ENCODE data around the gene L3MBTL2.
"Not testable (repeated sequence)": the region's sequence is repeated elsewhere in the genome, so short reads cannot be mapped to it uniquely, and the experiment has no call there.

Gene L3MBTL2

GRCh38 chr22:41175546-41175945 lies 29.6 kb upstream of the L3MBTL2 start:
- TF ChIP-seq, protein P1, sequence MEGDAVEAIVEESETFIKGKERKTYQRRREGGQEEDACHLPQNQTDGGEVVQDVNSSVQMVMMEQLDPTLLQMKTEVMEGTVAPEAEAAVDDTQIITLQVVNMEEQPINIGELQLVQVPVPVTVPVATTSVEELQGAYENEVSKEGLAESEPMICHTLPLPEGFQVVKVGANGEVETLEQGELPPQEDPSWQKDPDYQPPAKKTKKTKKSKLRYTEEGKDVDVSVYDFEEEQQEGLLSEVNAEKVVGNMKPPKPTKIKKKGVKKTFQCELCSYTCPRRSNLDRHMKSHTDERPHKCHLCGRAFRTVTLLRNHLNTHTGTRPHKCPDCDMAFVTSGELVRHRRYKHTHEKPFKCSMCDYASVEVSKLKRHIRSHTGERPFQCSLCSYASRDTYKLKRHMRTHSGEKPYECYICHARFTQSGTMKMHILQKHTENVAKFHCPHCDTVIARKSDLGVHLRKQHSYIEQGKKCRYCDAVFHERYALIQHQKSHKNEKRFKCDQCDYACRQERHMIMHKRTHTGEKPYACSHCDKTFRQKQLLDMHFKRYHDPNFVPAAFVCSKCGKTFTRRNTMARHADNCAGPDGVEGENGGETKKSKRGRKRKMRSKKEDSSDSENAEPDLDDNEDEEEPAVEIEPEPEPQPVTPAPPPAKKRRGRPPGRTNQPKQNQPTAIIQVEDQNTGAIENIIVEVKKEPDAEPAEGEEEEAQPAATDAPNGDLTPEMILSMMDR (conservative IDR thresholded peaks at IDR 0.05; ENCODE audit: low read depth, low read length), result no peak
- no peak overlapping the region for H3K9ac ChIP-seq
- H3K36me3 ChIP-seq (ENCODE audit: insufficient read depth), result peaks cover 36% of the 10 kb centered on the region; the same call in 1 of the 2 replicates
- no peak overlapping the region for H2AFZ ChIP-seq (ENCODE audit: low read depth)
- H3K4me2 ChIP-seq, result no peak overlapping the region
- no peaks in the 10 kb centered on the region for H3K27me3 ChIP-seq (ENCODE audit: insufficient read depth, low read depth)
- no peak overlapping the region for H3K27ac ChIP-seq
- H3K4me3 ChIP-seq (IDR thresholded peaks at IDR 0.05; ENCODE audit: insufficient read depth, low read depth, low read length), result no peak overlapping the region
- no peaks in the 10 kb centered on the region for H3K4me1 ChIP-seq (ENCODE audit: low read depth, poor library complexity, severe bottlenecking)
- H3K79me2 ChIP-seq (ENCODE audit: insufficient read depth, low read depth), result no peaks in the 10 kb centered on the region
- H4K20me1 ChIP-seq (ENCODE audit: insufficient read depth), result no peaks in the 10 kb centered on the region

DNA sequence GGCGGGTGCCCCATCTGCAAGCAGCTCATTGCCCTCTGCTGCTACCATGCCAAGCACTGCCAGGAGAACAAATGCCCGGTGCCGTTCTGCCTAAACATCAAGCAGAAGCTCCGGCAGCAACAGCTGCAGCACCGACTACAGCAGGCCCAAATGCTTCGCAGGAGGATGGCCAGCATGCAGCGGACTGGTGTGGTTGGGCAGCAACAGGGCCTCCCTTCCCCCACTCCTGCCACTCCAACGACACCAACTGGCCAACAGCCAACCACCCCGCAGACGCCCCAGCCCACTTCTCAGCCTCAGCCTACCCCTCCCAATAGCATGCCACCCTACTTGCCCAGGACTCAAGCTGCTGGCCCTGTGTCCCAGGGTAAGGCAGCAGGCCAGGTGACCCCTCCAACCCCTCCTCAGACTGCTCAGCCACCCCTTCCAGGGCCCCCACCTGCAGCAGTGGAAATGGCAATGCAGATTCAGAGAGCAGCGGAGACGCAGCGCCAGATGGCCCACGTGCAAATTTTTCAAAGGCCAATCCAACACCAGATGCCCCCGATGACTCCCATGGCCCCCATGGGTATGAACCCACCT lies 28.0 kb upstream of the L3MBTL2 start:
- H3K27ac ChIP-seq, result no peak overlapping the region
- H3K4me3 ChIP-seq (IDR thresholded peaks at IDR 0.05; ENCODE audit: insufficient read depth, low read depth, low read length), result no peak overlapping the region
- H3K27me3 ChIP-seq (ENCODE audit: insufficient read depth, low read depth), result no peaks in the 10 kb centered on the region
- H3K4me1 ChIP-seq (ENCODE audit: low read depth, poor library complexity, severe bottlenecking), result no peaks in the 10 kb centered on the region
- H4K20me1 ChIP-seq (ENCODE audit: insufficient read depth), result no peaks in the 10 kb centered on the region
- H3K9ac ChIP-seq, result no peak overlapping the region
- H3K36me3 ChIP-seq (ENCODE audit: insufficient read depth), result peaks cover 36% of the 10 kb centered on the region; the same call in 1 of the 2 replicates
- no peak overlapping the region for H2AFZ ChIP-seq (ENCODE audit: low read depth)
- H3K4me2 ChIP-seq, result no peak overlapping the region
- H3K79me2 ChIP-seq (ENCODE audit: insufficient read depth, low read depth), result no peaks in the 10 kb centered on the region
- TF ChIP-seq, protein P1 (conservative IDR thresholded peaks at IDR 0.05; ENCODE audit: low read depth, low read length), result no peak

DNA sequence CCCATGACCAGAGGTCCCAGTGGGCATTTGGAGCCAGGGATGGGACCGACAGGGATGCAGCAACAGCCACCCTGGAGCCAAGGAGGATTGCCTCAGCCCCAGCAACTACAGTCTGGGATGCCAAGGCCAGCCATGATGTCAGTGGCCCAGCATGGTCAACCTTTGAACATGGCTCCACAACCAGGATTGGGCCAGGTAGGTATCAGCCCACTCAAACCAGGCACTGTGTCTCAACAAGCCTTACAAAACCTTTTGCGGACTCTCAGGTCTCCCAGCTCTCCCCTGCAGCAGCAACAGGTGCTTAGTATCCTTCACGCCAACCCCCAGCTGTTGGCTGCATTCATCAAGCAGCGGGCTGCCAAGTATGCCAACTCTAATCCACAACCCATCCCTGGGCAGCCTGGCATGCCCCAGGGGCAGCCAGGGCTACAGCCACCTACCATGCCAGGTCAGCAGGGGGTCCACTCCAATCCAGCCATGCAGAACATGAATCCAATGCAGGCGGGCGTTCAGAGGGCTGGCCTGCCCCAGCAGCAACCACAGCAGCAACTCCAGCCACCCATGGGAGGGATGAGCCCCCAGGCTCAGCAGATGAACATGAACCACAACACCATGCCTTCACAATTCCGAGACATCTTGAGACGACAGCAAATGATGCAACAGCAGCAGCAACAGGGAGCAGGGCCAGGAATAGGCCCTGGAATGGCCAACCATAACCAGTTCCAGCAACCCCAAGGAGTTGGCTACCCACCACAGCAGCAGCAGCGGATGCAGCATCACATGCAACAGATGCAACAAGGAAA lies 27.3 kb upstream of the L3MBTL2 start:
- H3K36me3 ChIP-seq (ENCODE audit: insufficient read depth), result peaks cover 36% of the 10 kb centered on the region; the same call in 1 of the 2 replicates
- no peaks in the 10 kb centered on the region for H3K4me1 ChIP-seq (ENCODE audit: low read depth, poor library complexity, severe bottlenecking)

GRCh38 chr22:41178425-41178975 lies 26.6 kb upstream of the L3MBTL2 start:
- Histone ChIP-seq H3K4me1 (ENCODE audit: low read depth, poor library complexity, severe bottlenecking) (no peaks in the 10 kb centered on the region), H3K4me3 (IDR thresholded peaks at IDR 0.05; ENCODE audit: insufficient read depth, low read depth, low read length) (no peak overlapping the region), H2AFZ (ENCODE audit: low read depth) (no peak overlapping the region), H3K27ac (no peak overlapping the region), H3K9ac (no peak overlapping the region), H3K27me3 (ENCODE audit: insufficient read depth, low read depth) (no peaks in the 10 kb centered on the region), H3K36me3 (ENCODE audit: insufficient read depth) (peaks cover 29% of the 10 kb centered on the region; the same call in 1 of the 2 replicates), H3K79me2 (ENCODE audit: insufficient read depth, low read depth) (no peaks in the 10 kb centered on the region), H3K4me2 (no peak overlapping the region), H4K20me1 (ENCODE audit: insufficient read depth) (no peaks in the 10 kb centered on the region)
- TF ChIP-seq, protein P1 (conservative IDR thresholded peaks at IDR 0.05; ENCODE audit: low read depth, low read length), result no peak

More for the DNA sequence above, 27.3 kb upstream of the L3MBTL2 start:
- Histone ChIP-seq H3K4me3 (IDR thresholded peaks at IDR 0.05; ENCODE audit: insufficient read depth, low read depth, low read length) (no peak overlapping the region), H3K4me2 (no peak overlapping the region), H2AFZ (ENCODE audit: low read depth) (no peak overlapping the region), H3K27me3 (ENCODE audit: insufficient read depth, low read depth) (no peaks in the 10 kb centered on the region), H3K27ac (no peak overlapping the region), H4K20me1 (ENCODE audit: insufficient read depth) (no peaks in the 10 kb centered on the region), H3K9ac (no peak overlapping the region), H3K79me2 (ENCODE audit: insufficient read depth, low read depth) (no peaks in the 10 kb centered on the region)
- TF ChIP-seq, protein P1 (conservative IDR thresholded peaks at IDR 0.05; ENCODE audit: low read depth, low read length), result no peak

DNA sequence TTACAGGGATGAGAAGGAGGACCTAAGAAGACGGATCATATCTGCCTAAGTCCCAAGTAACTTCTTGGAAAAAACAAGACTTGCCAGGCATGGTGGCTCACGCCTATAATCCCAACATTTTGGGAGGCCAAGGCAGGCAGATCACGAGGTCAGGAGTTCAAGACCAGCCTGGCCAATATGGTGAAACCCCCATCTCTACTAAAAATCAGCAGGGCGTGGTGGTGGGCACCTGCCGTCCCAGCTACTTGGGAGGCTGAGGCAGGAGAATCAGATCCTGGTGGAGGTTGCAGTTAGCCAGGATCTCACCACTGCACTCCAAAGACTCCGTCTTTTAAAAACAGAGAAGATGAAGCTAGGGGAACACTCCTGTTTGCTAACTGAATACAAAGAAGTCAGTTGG lies 24.8 kb upstream of the L3MBTL2 start:
- H3K9ac ChIP-seq; H4K20me1 ChIP-seq (ENCODE audit: insufficient read depth); H3K4me2 ChIP-seq; H2AFZ ChIP-seq (ENCODE audit: low read depth); H3K79me2 ChIP-seq (ENCODE audit: insufficient read depth, low read depth); H3K27me3 ChIP-seq (ENCODE audit: insufficient read depth, low read depth); H3K4me1 ChIP-seq (ENCODE audit: low read depth, poor library complexity, severe bottlenecking); H3K4me3 ChIP-seq (IDR thresholded peaks at IDR 0.05; ENCODE audit: insufficient read depth, low read depth, low read length); H3K27ac ChIP-seq: not testable (repeated sequence)
- peaks cover 16% of the 10 kb centered on the region; the same call in 1 of the 2 replicates for H3K36me3 ChIP-seq (ENCODE audit: insufficient read depth)

All from KMS-11 (cell line).